GM12878 (cell line): ENCODE data around the gene GVQW3.

Experiments used
- CEBPB ChIP-seq, 2 experiments: fragments of 150-350 bp in 1 of 2; IDR thresholded peaks; 2 replicates each; pipeline ENCODE4 v1.6.1; 2012 to 2014; ENCODE audit warnings: low read depth in 2 of 2, low read length in 2 of 2, borderline replicate concordance in 1 of 2, inconsistent platforms in 1 of 2
- EGR1 ChIP-seq, 2 experiments: IDR thresholded peaks; 1 replicate in 1 of 2; 2 replicates in 1 of 2; pipeline ENCODE4 v1.6.1; 2011 to 2012; ENCODE audit warnings: low read depth in 2 of 2, low read length in 2 of 2, borderline replicate concordance in 1 of 2, mild to moderate bottlenecking in 1 of 2, moderate library complexity in 1 of 2
- EP300 ChIP-seq, 2 experiments: fragments of 150-350 bp in 1 of 2; IDR thresholded peaks; 2 replicates each; pipeline ENCODE4 v1.6.1; 2011 to 2012; ENCODE audit warnings: low read depth in 2 of 2, low read length in 2 of 2, borderline replicate concordance in 1 of 2, improper control_type of control experiment in 1 of 2, inconsistent platforms in 1 of 2; ENCODE audit not compliant: control insufficient read depth in 1 of 2
- EZH2 ChIP-seq: IDR thresholded peaks from 2 replicates; pipeline ENCODE4 v1.6.1; 2012; ENCODE audit warnings: low read depth, mild to moderate bottlenecking, control low read depth, inconsistent platforms, low read length, borderline replicate concordance; ENCODE audit not compliant: control insufficient read depth
- POLR2A ChIP-seq: IDR thresholded peaks from 2 replicates; pipeline ENCODE4 v1.6.1; 2011; ENCODE audit warnings: low read depth, mild to moderate bottlenecking, low read length
- POLR2AphosphoS5 ChIP-seq: IDR thresholded peaks from 2 replicates; pipeline ENCODE4 v1.6.1; 2011; ENCODE audit warnings: mild to moderate bottlenecking, low read length, inconsistent platforms
- RAD21 ChIP-seq: IDR thresholded peaks from 2 replicates; pipeline ENCODE4 v1.6.1; 2011; ENCODE audit warnings: mild to moderate bottlenecking, low read depth, low read length, moderate library complexity; ENCODE audit not compliant: insufficient read depth
- RCOR1 ChIP-seq: conservative IDR thresholded peaks from 2 replicates; pipeline ENCODE4 v1.6.1; 2012; ENCODE audit warnings: low read depth, low read length, improper control_type of control experiment
- TARDBP ChIP-seq: IDR thresholded peaks from 2 replicates; pipeline ENCODE4 v1.6.1; 2016; ENCODE audit warnings: borderline replicate concordance
- ZBTB33 ChIP-seq: fragments of 450-650 bp; IDR thresholded peaks from 2 replicates; pipeline ENCODE4 v1.6.1; 2017; ENCODE audit warnings: mild to moderate bottlenecking

GRCh38 chr11:76347466-76347865, 33.7 kb upstream of the GVQW3 start:
- TF ChIP-seq RAD21 (no peak; the same call in 1 of the 2 replicates), RCOR1 (no peak), CEBPB (IDR thresholded peaks at IDR 0.05; ENCODE audit: borderline replicate concordance in 1 of 2, low read depth in 2 of 2, low read length in 2 of 2) (no peak), EZH2 (no peak), EGR1 (IDR thresholded peaks at IDR 0.05; ENCODE audit: borderline replicate concordance in 1 of 2, low read depth in 2 of 2, low read length in 2 of 2) (no peak), EP300 (IDR thresholded peaks at IDR 0.05; ENCODE audit: borderline replicate concordance in 1 of 2, control insufficient read depth in 1 of 2, low read depth in 2 of 2, low read length in 2 of 2) (no peak), ZBTB33 (no peak), POLR2A (no peak), POLR2AphosphoS5 (no peak), TARDBP (no peak)
